Karpas-422 (cell line): Measurements from ENCODE around the gene ARFGEF3. TPM values are rescaled to one million over a fixed set of nuclear protein-coding genes. Genes with fewer than 3 reads are reported as not detected.

ENCODE experiments used
- DNase-seq: peaks from one replicate; pipeline ENCODE4 v3.0.0-alpha.2; 2015
- H2AFZ ChIP-seq: fragments of 200-600 bp; sonication (generic); 2 replicates; pipeline ENCODE4 v1.6.1; 2014; ENCODE audit warnings: antibody characterized with exemption, low read length, mixed read lengths
- H3K27ac ChIP-seq: fragments of 200-600 bp; sonication (generic); 2 replicates; pipeline ENCODE4 v1.5.1; 2014; ENCODE audit warnings: mild to moderate bottlenecking, low read length, moderate library complexity
- H3K27me3 ChIP-seq: fragments of 200-600 bp; sonication (generic); 2 replicates; pipeline ENCODE4 v1.6.1; 2014; ENCODE audit warnings: low read length, mixed read lengths
- H3K36me3 ChIP-seq: fragments of 200-600 bp; sonication (generic); 2 replicates; pipeline ENCODE4 v1.6.1; 2014; ENCODE audit warnings: low read length, mixed read lengths; ENCODE audit not compliant: insufficient read depth
- H3K4me1 ChIP-seq: fragments of 200-600 bp; sonication (generic); 2 replicates; pipeline ENCODE4 v1.6.1; 2014; ENCODE audit warnings: mild to moderate bottlenecking, low read length, mixed read lengths
- H3K4me2 ChIP-seq: fragments of 200-600 bp; sonication (generic); 2 replicates; pipeline ENCODE4 v1.6.1; 2014; ENCODE audit warnings: low read length, low read depth, mild to moderate bottlenecking; ENCODE audit not compliant: poor library complexity, severe bottlenecking
- H3K4me3 ChIP-seq: fragments of 200-600 bp; sonication (generic); 2 replicates; pipeline ENCODE4 v1.5.1; 2014; ENCODE audit warnings: mild to moderate bottlenecking, antibody characterized with exemption, low read length, mixed read lengths
- H3K79me2 ChIP-seq: fragments of 200-600 bp; sonication (generic); 2 replicates; pipeline ENCODE4 v1.6.1; 2014; ENCODE audit warnings: mild to moderate bottlenecking, low read length, mixed read lengths
- H3K9ac ChIP-seq: fragments of 200-600 bp; sonication (generic); 2 replicates; pipeline ENCODE4 v1.6.0; 2014; ENCODE audit warnings: low read length
- H3K9me2 ChIP-seq: fragments of 200-600 bp; sonication (generic), shearing (Covaris generic); replicated peaks from 2 replicates; pipeline ENCODE4 v1.6.0; 2014; ENCODE audit warnings: mild to moderate bottlenecking, low read length, moderate library complexity; ENCODE audit not compliant: insufficient read depth
- H3K9me3 ChIP-seq: fragments of 300-700, 200-600 bp; sonication (generic); 2 replicates; pipeline ENCODE4 v1.6.1; 2014; ENCODE audit warnings: low read length, mixed read lengths
- H4K20me1 ChIP-seq: fragments of 200-600 bp; sonication (generic); 2 replicates; pipeline ENCODE4 v1.6.1; 2014; ENCODE audit warnings: mild to moderate bottlenecking, antibody characterized with exemption, low read length, low read depth; ENCODE audit not compliant: insufficient read depth
- total RNA-seq: library from RNA; depleted of rRNA; stranded (reverse); fragments of >200 nt; shearing (Covaris generic); gene quantifications from 2 replicates; pipeline ENCODE4 v1.2.3, GENCODE V29; 2014; ENCODE audit warnings: low replicate concordance

The ARFGEF3 gene
- total RNA-seq, 1 experiment from 2014 or later = 0.04 TPM

GRCh38 chr6:138235693-138236092 lies 74.0 kb downstream of the ARFGEF3 start:
- Histone ChIP-seq H3K79me2 (no peaks in the 10 kb centered on the region), H3K9me2 (no peaks in the 10 kb centered on the region), H3K9me3 (no peaks in the 10 kb centered on the region), H3K4me2 (no peak overlapping the region), H3K9ac (no peak overlapping the region), H2AFZ (no peak overlapping the region), H3K4me1 (peaks cover 10% of the 10 kb centered on the region), H3K27me3 (no peaks in the 10 kb centered on the region), H3K27ac (no peak overlapping the region), H3K4me3 (no peak overlapping the region), H3K36me3 (no peaks in the 10 kb centered on the region), H4K20me1 (no peaks in the 10 kb centered on the region)
- DNase-seq = no peak

GRCh38 chr6:138237463-138237862 lies 75.7 kb downstream of the ARFGEF3 start:
- Histone ChIP-seq H2AFZ (no peak overlapping the region), H3K36me3 (no peaks in the 10 kb centered on the region), H3K4me2 (no peak overlapping the region), H3K27me3 (no peaks in the 10 kb centered on the region), H3K9me3 (no peaks in the 10 kb centered on the region), H4K20me1 (no peaks in the 10 kb centered on the region), H3K9me2 (no peaks in the 10 kb centered on the region), H3K79me2 (no peaks in the 10 kb centered on the region), H3K9ac (no peak overlapping the region), H3K4me1 (no peaks in the 10 kb centered on the region), H3K4me3 (no peak overlapping the region), H3K27ac (no peak overlapping the region)
- DNase-seq = no peak

- no peak for DNase-seq
- Histone ChIP-seq H3K36me3 (no peaks in the 10 kb centered on the region), H3K27ac (no peak overlapping the region), H4K20me1 (no peaks in the 10 kb centered on the region), H3K4me2 (no peak overlapping the region), H3K27me3 (no peaks in the 10 kb centered on the region), H3K4me1 (no peaks in the 10 kb centered on the region), H3K9ac (no peak overlapping the region), H3K4me3 (no peak overlapping the region), H3K9me3 (no peaks in the 10 kb centered on the region), H3K79me2 (no peaks in the 10 kb centered on the region), H3K9me2 (no peaks in the 10 kb centered on the region), H2AFZ (no peak overlapping the region)
Measured at GRCh38 chr6:138238368-138238767, 76.6 kb downstream of the ARFGEF3 start.

GRCh38 chr6:138239774-138240173 lies 78.0 kb downstream of the ARFGEF3 start:
- no peak overlapping the region for H3K4me2 ChIP-seq
- H3K36me3 ChIP-seq = no peaks in the 10 kb centered on the region
- H3K27me3 ChIP-seq = no peaks in the 10 kb centered on the region
- no peak overlapping the region for H3K4me3 ChIP-seq
- H3K9me3 ChIP-seq = no peaks in the 10 kb centered on the region
- no peak overlapping the region for H2AFZ ChIP-seq
- no peak overlapping the region for H3K9ac ChIP-seq
- H3K27ac ChIP-seq = no peak overlapping the region
- H3K79me2 ChIP-seq = no peaks in the 10 kb centered on the region
- no peaks in the 10 kb centered on the region for H4K20me1 ChIP-seq
- H3K9me2 ChIP-seq = no peaks in the 10 kb centered on the region
- no peak for DNase-seq
- H3K4me1 ChIP-seq = no peaks in the 10 kb centered on the region

GRCh38 chr6:138240476-138241245 lies 78.9 kb downstream of the ARFGEF3 start:
- Histone ChIP-seq H3K4me3 (no peak overlapping the region), H3K9ac (no peak overlapping the region), H2AFZ (no peak overlapping the region), H3K4me2 (no peak overlapping the region), H3K9me3 (no peaks in the 10 kb centered on the region), H3K27me3 (no peaks in the 10 kb centered on the region), H3K27ac (no peak overlapping the region), H3K36me3 (no peaks in the 10 kb centered on the region), H3K4me1 (no peaks in the 10 kb centered on the region), H4K20me1 (no peaks in the 10 kb centered on the region), H3K9me2 (no peaks in the 10 kb centered on the region), H3K79me2 (no peaks in the 10 kb centered on the region)
- DNase-seq = no peak

- Histone ChIP-seq H3K4me2 (no peak overlapping the region), H3K4me3 (no peak overlapping the region), H3K9me2 (no peaks in the 10 kb centered on the region), H2AFZ (no peak overlapping the region), H3K9me3 (no peaks in the 10 kb centered on the region), H3K9ac (no peak overlapping the region), H4K20me1 (no peaks in the 10 kb centered on the region), H3K27me3 (no peaks in the 10 kb centered on the region), H3K79me2 (no peaks in the 10 kb centered on the region), H3K4me1 (no peaks in the 10 kb centered on the region), H3K36me3 (no peaks in the 10 kb centered on the region), H3K27ac (no peak overlapping the region)
- no peak for DNase-seq
Measured at GRCh38 chr6:138241381-138241780, 79.6 kb downstream of the ARFGEF3 start.

GRCh38 chr6:138241934-138242333 lies 80.2 kb downstream of the ARFGEF3 start:
- H3K27ac ChIP-seq = no peak overlapping the region
- DNase-seq = no peak
- H3K79me2 ChIP-seq = no peaks in the 10 kb centered on the region
- H3K27me3 ChIP-seq = no peaks in the 10 kb centered on the region
- H3K4me3 ChIP-seq = no peak overlapping the region
- no peak overlapping the region for H3K9ac ChIP-seq
- no peaks in the 10 kb centered on the region for H3K9me3 ChIP-seq
- no peak overlapping the region for H2AFZ ChIP-seq
- no peaks in the 10 kb centered on the region for H3K36me3 ChIP-seq
- H4K20me1 ChIP-seq = no peaks in the 10 kb centered on the region
- no peaks in the 10 kb centered on the region for H3K4me1 ChIP-seq
- no peak overlapping the region for H3K4me2 ChIP-seq
- no peaks in the 10 kb centered on the region for H3K9me2 ChIP-seq

GRCh38 chr6:138242987-138243592 lies 81.4 kb downstream of the ARFGEF3 start:
- H3K4me2 ChIP-seq = no peak overlapping the region
- H3K79me2 ChIP-seq = no peaks in the 10 kb centered on the region
- no peaks in the 10 kb centered on the region for H3K9me3 ChIP-seq
- no peaks in the 10 kb centered on the region for H3K27me3 ChIP-seq
- H3K9ac ChIP-seq = no peak overlapping the region
- no peak for DNase-seq
- no peak overlapping the region for H3K4me3 ChIP-seq
- H3K9me2 ChIP-seq = no peaks in the 10 kb centered on the region
- H4K20me1 ChIP-seq = no peaks in the 10 kb centered on the region
- H2AFZ ChIP-seq = no peak overlapping the region
- H3K4me1 ChIP-seq = no peaks in the 10 kb centered on the region
- no peak overlapping the region for H3K27ac ChIP-seq
- H3K36me3 ChIP-seq = no peaks in the 10 kb centered on the region
